Measurements from ENCODE around the gene PIK3CB. TPM values are rescaled to one million over a fixed set of nuclear protein-coding genes. Genes with fewer than 3 reads are reported as not detected.

Gene PIK3CB
- total and polyA plus RNA-seq, 4 donors = 12.8 to 41.9 (median 27.5) TPM

- no peak overlapping the region for H3K9ac ChIP-seq (ENCODE audit: insufficient read depth in 1 of 2, low read length in 2 of 2)
- no peaks in the 10 kb centered on the region for H3K27me3 ChIP-seq (ENCODE audit: control insufficient read depth in 3 of 3, insufficient read depth in 3 of 3, low read length in 2 of 3)
- no peak for DNase-seq
- H3K4me1 ChIP-seq (ENCODE audit: control insufficient read depth in 5 of 5, insufficient read depth in 5 of 5, low read length in 5 of 5) = no peaks in the 10 kb centered on the region
- no peak overlapping the region for H3K27ac ChIP-seq (ENCODE audit: low read depth in 1 of 2, low read length in 1 of 2)
- ATAC-seq (ENCODE audit: insufficient read depth, low FRiP score) = no peak
- H3K4me3 ChIP-seq = no peak overlapping the region
- TF ChIP-seq, protein P1, sequence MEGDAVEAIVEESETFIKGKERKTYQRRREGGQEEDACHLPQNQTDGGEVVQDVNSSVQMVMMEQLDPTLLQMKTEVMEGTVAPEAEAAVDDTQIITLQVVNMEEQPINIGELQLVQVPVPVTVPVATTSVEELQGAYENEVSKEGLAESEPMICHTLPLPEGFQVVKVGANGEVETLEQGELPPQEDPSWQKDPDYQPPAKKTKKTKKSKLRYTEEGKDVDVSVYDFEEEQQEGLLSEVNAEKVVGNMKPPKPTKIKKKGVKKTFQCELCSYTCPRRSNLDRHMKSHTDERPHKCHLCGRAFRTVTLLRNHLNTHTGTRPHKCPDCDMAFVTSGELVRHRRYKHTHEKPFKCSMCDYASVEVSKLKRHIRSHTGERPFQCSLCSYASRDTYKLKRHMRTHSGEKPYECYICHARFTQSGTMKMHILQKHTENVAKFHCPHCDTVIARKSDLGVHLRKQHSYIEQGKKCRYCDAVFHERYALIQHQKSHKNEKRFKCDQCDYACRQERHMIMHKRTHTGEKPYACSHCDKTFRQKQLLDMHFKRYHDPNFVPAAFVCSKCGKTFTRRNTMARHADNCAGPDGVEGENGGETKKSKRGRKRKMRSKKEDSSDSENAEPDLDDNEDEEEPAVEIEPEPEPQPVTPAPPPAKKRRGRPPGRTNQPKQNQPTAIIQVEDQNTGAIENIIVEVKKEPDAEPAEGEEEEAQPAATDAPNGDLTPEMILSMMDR (IDR thresholded peaks at IDR 0.05; ENCODE audit: control extremely low read depth, extremely low read depth) = no peak
- H3K9me3 ChIP-seq (ENCODE audit: control insufficient read depth in 4 of 4, insufficient read depth in 3 of 4, low read length in 3 of 4) = peaks cover 0 to 2% (median 0%) of the 10 kb centered on the region in 4 donors
- WGBS, 2 donors = 94 to 97% methylated on average over 2 of the region's 2 CpGs
- H3K36me3 ChIP-seq (ENCODE audit: control insufficient read depth in 4 of 4, insufficient read depth in 4 of 4, low read length in 4 of 4) = no peaks in the 10 kb centered on the region
Observed at GRCh38 chr3:138877226-138877625, 42.5 kb upstream of the PIK3CB start.

GRCh38 chr3:138875754-138876664, 41.3 kb upstream of the PIK3CB start:
- H3K36me3 ChIP-seq (ENCODE audit: control insufficient read depth in 4 of 4, insufficient read depth in 4 of 4, low read length in 4 of 4) = no peaks in the 10 kb centered on the region
- no peak overlapping the region for H3K27ac ChIP-seq (ENCODE audit: low read depth in 1 of 2, low read length in 1 of 2)
- H3K9ac ChIP-seq (ENCODE audit: insufficient read depth in 1 of 2, low read length in 2 of 2) = no peak overlapping the region
- H3K4me3 ChIP-seq = no peak overlapping the region
- H3K27me3 ChIP-seq (ENCODE audit: control insufficient read depth in 3 of 3, insufficient read depth in 3 of 3, low read length in 2 of 3) = no peaks in the 10 kb centered on the region
- no peaks in the 10 kb centered on the region for H3K4me1 ChIP-seq (ENCODE audit: control insufficient read depth in 5 of 5, insufficient read depth in 5 of 5, low read length in 5 of 5)
- DNase-seq = no peak
- H3K9me3 ChIP-seq (ENCODE audit: control insufficient read depth in 4 of 4, insufficient read depth in 3 of 4, low read length in 3 of 4) = peaks cover 0 to 2% (median 0%) of the 10 kb centered on the region in 4 donors
- TF ChIP-seq, protein P1 (IDR thresholded peaks at IDR 0.05; ENCODE audit: control extremely low read depth, extremely low read depth) = no peak
- ATAC-seq (ENCODE audit: insufficient read depth, low FRiP score) = peak; percentile 27
- 65 to 67% methylated on average over 12 of the region's 12 CpGs for WGBS, 2 donors

DNA sequence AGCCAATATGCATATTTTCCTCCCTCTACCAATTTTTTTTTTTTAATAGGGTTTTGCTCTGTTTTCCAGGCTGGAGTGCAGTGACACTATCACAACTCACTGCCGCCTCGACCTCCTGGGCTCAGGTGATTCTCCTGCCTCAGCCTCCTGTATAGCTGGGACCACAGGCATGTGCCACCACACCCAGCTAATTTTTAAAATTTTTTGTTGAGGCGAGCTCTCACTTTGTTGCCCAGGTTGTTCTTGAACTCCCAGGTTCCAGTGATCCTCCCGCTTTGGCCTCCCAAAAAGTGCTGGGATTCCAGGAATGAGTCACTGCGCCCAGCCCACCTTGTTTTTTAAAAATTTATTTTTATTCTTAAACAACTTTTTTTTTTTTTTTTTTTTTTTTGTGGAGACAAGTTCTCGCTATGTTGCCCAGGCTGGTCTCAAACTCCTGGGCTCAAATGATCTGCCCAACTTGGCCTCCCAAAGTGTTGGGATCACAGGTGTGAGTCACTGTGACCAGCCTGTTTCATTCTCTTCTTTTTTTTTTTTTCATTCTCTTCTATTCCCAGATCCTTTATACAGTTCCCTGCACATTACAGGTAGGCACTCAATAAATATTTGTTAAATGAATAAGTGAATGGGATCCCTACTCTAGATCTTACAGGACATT, 40.5 kb upstream of the PIK3CB start:
- H3K9me3 ChIP-seq (ENCODE audit: control insufficient read depth in 4 of 4, insufficient read depth in 3 of 4, low read length in 3 of 4) = peaks cover 0 to 2% (median 0%) of the 10 kb centered on the region in 4 donors
- no peak overlapping the region for H3K27ac ChIP-seq (ENCODE audit: low read depth in 1 of 2, low read length in 1 of 2)
- no peaks in the 10 kb centered on the region for H3K27me3 ChIP-seq (ENCODE audit: control insufficient read depth in 3 of 3, insufficient read depth in 3 of 3, low read length in 2 of 3)
- 95 to 98% methylated on average over 6 of the region's 6 CpGs for WGBS, 2 donors
- ATAC-seq (ENCODE audit: insufficient read depth, low FRiP score) = no peak
- no peak overlapping the region for H3K9ac ChIP-seq (ENCODE audit: insufficient read depth in 1 of 2, low read length in 2 of 2)
- no peak for DNase-seq
- no peaks in the 10 kb centered on the region for H3K36me3 ChIP-seq (ENCODE audit: control insufficient read depth in 4 of 4, insufficient read depth in 4 of 4, low read length in 4 of 4)
- H3K4me1 ChIP-seq (ENCODE audit: control insufficient read depth in 5 of 5, insufficient read depth in 5 of 5, low read length in 5 of 5) = no peaks in the 10 kb centered on the region
- TF ChIP-seq, protein P1 (IDR thresholded peaks at IDR 0.05; ENCODE audit: control extremely low read depth, extremely low read depth) = no peak
- no peak overlapping the region for H3K4me3 ChIP-seq

Data from lung (tissue), 12 donors.